Left lung (tissue), 10 donors: Measurements from ENCODE around the gene SLC44A3. TPM values are rescaled to one million over a fixed set of nuclear protein-coding genes. Genes with fewer than 3 reads are reported as not detected.

Source experiments
- ATAC-seq: fragments of 200-7000 bp; cut with Tn5 transposase; one replicate; pipeline ENCODE4 v1.9.1; 2020; ENCODE audit warnings: moderate library complexity
- DNase-seq, 4 donors: peaks; one replicate each; pipeline ENCODE4 v3.0.0-alpha.2; 2013 to 2020
- H3K27ac ChIP-seq, 2 donors: fragments of 200-600 bp; sonication (generic) in 1 of 2; one replicate each; pipeline versions ENCODE4 v1.5.0 to v1.8.0; 2020 to 2021
- H3K27me3 ChIP-seq, 2 donors: fragments of 200-600 bp; sonication (generic) in 1 of 2; one replicate each; pipeline versions ENCODE4 v1.5.0 to v1.8.0; 2020 to 2021
- H3K36me3 ChIP-seq, 2 donors: fragments of 200-600 bp; sonication (generic) in 1 of 2; one replicate each; pipeline versions ENCODE4 v1.5.0 to v1.8.0; 2020 to 2021
- H3K4me1 ChIP-seq, 2 donors: fragments of 200-600 bp; one replicate each; pipeline ENCODE4 v1.8.0; 2021
- H3K4me3 ChIP-seq, 2 donors: fragments of 200-600 bp; sonication (generic) in 1 of 2; one replicate each; pipeline versions ENCODE4 v1.5.0 to v1.8.0; 2020 to 2021; ENCODE audit warnings: mild to moderate bottlenecking in 1 of 2
- H3K9me3 ChIP-seq, 2 donors: fragments of 200-600 bp; sonication (generic) in 1 of 2; one replicate each; pipeline versions ENCODE4 v1.5.0 to v1.8.0; 2020 to 2021
- intact Hi-C, 2 donors: fragments of 100-400 bp; cut with DNase I; formaldehyde crosslinking; loops; one replicate each; pipeline versions ENCODE4 v1.11.2 to v1.14.2; 2022
- polyA plus RNA-seq, 6 donors: library from polyadenylated mRNA; unstranded; fragments of 120-200 nt; gene quantifications; one replicate each; pipeline ENCODE4 v1.2.1, GENCODE V29; 2013; ENCODE audit not compliant: insufficient read length in 6 of 6
- total RNA-seq, 2 donors: library from RNA; stranded (reverse); fragmentation: NEBNext Ultra II Directional; extraction: Animal tissue kit (Norgen Biotek cat#: 25700); gene quantifications; one replicate each; pipeline ENCODE4 v1.2.1, GENCODE V29; 2021
- TF ChIP-seq, protein P1 (sequence below), 2 donors: fragments of 200-600 bp; sonication (generic) in 1 of 2; IDR thresholded peaks; one replicate each; pipeline versions ENCODE4 v1.5.0 to v1.8.0; 2021; ENCODE audit warnings: antibody characterized with exemption in 2 of 2
- donor health status: DM: no; HTN: yes; CAD: no.
- donor health status: DM: no; HTN: no; CAD: no.

Gene SLC44A3
- total and polyA plus RNA-seq, 8 donors, result 14.1 to 49.9 (median 37.6) TPM

DNA sequence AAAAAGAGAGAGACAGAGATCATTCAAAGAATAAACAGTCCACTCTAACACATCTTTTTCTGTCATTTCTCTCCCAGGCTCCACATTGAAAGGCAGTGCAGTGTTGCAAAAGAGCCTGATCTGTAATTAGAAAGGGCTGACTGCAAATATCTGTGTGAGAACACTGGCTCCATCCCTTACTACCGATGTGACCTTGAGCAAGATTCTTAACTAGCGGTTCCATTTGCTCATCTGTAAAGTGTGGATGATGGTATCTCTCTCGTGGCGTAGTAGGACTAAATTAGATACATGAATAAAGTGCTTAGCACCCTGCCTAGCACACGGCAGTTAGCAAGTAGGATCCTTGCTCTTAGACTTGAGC, 26.9 kb upstream of the SLC44A3 start:
- intact Hi-C loops, result no loop called here

DNA sequence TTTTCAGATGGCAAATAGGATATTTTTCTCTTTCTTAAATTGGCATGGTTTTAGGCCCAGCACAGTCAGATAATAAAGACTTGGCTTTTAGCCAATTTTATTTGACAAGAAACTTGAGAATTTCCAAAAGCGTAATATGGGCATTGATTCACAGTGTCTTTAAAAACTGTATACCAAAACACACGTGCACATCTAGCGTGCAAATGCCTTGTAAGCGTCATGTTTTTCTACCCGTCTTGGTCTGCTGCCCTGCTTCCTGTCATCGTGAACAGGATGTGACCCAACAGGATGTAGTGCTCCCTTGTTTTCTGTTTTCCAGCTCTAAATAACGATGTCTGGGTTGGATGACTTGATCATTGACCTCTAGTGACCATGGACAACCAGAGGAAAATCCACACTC, 24.7 kb upstream of the SLC44A3 start:
- Histone ChIP-seq H3K4me1 (peaks cover 15 to 69% of the 10 kb centered on the region in 2 donors), H3K36me3 (no peaks in the 10 kb centered on the region), H3K27me3 (no peaks in the 10 kb centered on the region), H3K9me3 (no peaks in the 10 kb centered on the region), H3K4me3 (no peak overlapping the region), H3K27ac (peak overlapping the region in 1 of 2 donors; percentile 51)
- DNase-seq (no peak), ATAC-seq (no peak)
- TF ChIP-seq, protein P1, sequence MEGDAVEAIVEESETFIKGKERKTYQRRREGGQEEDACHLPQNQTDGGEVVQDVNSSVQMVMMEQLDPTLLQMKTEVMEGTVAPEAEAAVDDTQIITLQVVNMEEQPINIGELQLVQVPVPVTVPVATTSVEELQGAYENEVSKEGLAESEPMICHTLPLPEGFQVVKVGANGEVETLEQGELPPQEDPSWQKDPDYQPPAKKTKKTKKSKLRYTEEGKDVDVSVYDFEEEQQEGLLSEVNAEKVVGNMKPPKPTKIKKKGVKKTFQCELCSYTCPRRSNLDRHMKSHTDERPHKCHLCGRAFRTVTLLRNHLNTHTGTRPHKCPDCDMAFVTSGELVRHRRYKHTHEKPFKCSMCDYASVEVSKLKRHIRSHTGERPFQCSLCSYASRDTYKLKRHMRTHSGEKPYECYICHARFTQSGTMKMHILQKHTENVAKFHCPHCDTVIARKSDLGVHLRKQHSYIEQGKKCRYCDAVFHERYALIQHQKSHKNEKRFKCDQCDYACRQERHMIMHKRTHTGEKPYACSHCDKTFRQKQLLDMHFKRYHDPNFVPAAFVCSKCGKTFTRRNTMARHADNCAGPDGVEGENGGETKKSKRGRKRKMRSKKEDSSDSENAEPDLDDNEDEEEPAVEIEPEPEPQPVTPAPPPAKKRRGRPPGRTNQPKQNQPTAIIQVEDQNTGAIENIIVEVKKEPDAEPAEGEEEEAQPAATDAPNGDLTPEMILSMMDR (IDR thresholded peaks at IDR 0.05), result no peak
- intact Hi-C loops, result no loop called here

More for the DNA sequence above, 26.9 kb upstream of the SLC44A3 start:
- Histone ChIP-seq H3K27ac (peak overlapping the region; percentile 1 to 65), H3K36me3 (no peaks in the 10 kb centered on the region), H3K27me3 (no peaks in the 10 kb centered on the region), H3K4me3 (no peak overlapping the region), H3K4me1 (peaks cover 15 to 59% of the 10 kb centered on the region in 2 donors), H3K9me3 (no peaks in the 10 kb centered on the region)
- ATAC-seq (peak; percentile 49), DNase-seq (no peak)
- TF ChIP-seq, protein P1 (IDR thresholded peaks at IDR 0.05), result no peak

DNA sequence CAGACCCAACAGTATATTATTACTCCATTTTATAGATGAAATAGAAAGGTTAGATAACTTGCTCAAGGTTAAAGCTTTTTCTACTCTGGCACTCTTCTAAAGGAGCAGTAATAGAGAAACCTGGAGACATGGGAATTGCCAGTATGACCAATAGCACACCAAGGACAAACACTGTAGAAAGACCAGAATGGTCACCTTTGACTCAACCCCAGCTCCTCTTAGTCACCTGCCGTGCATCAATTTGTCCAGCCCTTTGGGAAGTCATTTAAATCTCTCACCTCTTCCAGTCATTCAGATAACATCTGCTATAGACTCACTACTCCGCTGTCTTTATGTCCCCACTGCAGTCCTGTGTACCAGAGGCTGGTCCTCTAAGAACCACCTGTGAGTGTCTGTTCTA, 23.9 kb upstream of the SLC44A3 start:
- peaks cover 17 to 71% of the 10 kb centered on the region in 2 donors for H3K4me1 ChIP-seq
- ATAC-seq (no peak), DNase-seq (no peak)
- TF ChIP-seq, protein P1 (IDR thresholded peaks at IDR 0.05), result no peak
- H3K27ac ChIP-seq, result peak overlapping the region in 1 of 2 donors; percentile 51
- no peaks in the 10 kb centered on the region for H3K36me3 ChIP-seq
- H3K9me3 ChIP-seq, result no peaks in the 10 kb centered on the region
- intact Hi-C loops, result no loop called here
- H3K27me3 ChIP-seq, result no peaks in the 10 kb centered on the region
- H3K4me3 ChIP-seq, result no peak overlapping the region

DNA sequence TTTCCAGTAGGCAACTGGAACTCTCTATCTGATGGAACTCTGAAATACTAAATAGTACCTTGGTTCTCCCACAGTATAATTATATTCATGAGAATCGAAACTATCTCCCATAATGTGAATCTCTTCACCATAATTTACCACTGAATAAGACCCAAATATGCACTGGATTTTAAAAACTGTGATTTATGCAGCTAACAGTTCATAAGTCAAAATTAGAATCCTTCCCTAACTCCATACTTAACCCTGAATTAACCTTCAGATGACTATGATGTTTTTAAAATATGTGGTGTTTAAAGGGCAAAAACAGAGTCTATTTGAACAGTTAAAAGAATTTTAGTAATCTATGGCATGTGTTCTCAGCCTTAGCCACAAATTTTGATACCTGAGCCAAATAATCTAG, 22.9 kb upstream of the SLC44A3 start:
- peaks cover 22 to 73% of the 10 kb centered on the region in 2 donors for H3K4me1 ChIP-seq
- H3K9me3 ChIP-seq, result no peaks in the 10 kb centered on the region
- TF ChIP-seq, protein P1 (IDR thresholded peaks at IDR 0.05), result no peak
- ATAC-seq (no peak), DNase-seq (no peak)
- H3K27me3 ChIP-seq, result no peaks in the 10 kb centered on the region
- H3K4me3 ChIP-seq, result no peak overlapping the region
- H3K36me3 ChIP-seq, result no peaks in the 10 kb centered on the region
- intact Hi-C loops, result no loop called here
- peak overlapping the region; percentile 37 to 49 for H3K27ac ChIP-seq

DNA sequence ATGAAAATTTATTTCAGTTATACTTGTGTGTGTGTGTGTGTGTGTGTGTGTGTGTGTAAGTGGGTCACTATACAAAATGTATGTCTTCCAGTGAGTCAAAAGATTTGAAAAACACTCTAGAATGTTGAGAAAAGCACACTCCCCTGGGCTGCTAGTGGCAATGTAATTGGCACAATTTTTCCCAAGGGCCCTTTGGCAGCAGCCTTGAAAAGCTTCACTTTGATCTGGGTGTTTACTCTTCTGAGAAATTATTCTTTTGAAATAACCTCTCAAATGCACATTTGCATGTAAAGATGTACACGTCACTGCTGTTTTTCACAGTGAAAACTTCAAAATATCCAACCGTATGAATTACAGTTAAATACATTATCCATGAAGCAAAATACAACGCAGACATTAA, 22.1 kb upstream of the SLC44A3 start:
- H3K27ac ChIP-seq, result peak overlapping the region; percentile 49
- H3K4me3 ChIP-seq, result no peak overlapping the region
- H3K27me3 ChIP-seq, result no peaks in the 10 kb centered on the region
- DNase-seq, result no peak
- H3K4me1 ChIP-seq, result peaks cover 17 to 72% of the 10 kb centered on the region in 2 donors
- H3K9me3 ChIP-seq, result no peaks in the 10 kb centered on the region
- ATAC-seq, result peak; percentile 46
- TF ChIP-seq, protein P1 (IDR thresholded peaks at IDR 0.05), result no peak
- intact Hi-C loops, result no loop called here
- no peaks in the 10 kb centered on the region for H3K36me3 ChIP-seq
